ENCODE measurements around the gene UXT.
"Not testable (repeated sequence)": the region's sequence is repeated elsewhere in the genome, so short reads cannot be mapped to it uniquely, and the experiment has no call there.

The UXT gene, protein sequence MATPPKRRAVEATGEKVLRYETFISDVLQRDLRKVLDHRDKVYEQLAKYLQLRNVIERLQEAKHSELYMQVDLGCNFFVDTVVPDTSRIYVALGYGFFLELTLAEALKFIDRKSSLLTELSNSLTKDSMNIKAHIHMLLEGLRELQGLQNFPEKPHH

DNA sequence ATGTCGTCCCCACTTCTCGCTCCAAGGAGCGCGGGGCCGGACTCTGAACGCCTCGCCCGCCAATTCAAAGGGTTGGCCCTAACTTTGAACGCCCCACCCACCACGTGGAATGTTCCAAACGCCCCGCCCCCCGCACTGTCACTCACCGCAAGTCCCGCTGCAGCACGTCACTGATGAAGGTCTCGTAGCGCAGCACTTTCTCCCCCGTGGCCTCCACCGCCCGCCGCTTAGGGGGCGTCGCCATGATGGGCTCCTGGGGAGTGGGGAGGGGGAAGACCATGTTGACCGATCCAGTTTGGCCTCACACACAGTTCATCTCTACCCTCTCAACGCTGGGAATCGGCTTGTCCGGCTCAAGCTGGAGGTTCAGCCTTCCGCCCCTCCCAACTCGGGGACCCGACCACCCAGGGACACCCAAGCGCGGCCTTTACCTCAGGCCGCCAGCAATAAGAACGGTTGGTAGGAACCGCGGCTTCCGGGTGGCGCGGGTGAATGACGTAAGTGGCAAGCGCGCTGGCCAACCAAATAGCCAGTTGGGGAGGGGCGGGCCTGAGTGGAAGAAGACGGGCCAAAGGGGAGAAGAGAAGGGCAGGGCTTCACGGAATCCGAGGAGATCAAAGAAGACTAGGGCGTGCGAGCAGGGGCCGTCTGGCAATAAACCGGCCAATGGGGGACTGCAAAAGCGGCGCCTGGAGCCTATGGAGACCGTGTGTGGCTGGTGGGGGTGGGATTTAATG, at the start of gene UXT:
TSS of gene UXT (minus strand) at position 497 of the 737 bp plus-strand sequence. CDS start at position 244, 253 bp downstream.
- peak; percentile 90 to 92 for DNase-seq (ENCODE audit: low read depth in 2 of 2)

DNA sequence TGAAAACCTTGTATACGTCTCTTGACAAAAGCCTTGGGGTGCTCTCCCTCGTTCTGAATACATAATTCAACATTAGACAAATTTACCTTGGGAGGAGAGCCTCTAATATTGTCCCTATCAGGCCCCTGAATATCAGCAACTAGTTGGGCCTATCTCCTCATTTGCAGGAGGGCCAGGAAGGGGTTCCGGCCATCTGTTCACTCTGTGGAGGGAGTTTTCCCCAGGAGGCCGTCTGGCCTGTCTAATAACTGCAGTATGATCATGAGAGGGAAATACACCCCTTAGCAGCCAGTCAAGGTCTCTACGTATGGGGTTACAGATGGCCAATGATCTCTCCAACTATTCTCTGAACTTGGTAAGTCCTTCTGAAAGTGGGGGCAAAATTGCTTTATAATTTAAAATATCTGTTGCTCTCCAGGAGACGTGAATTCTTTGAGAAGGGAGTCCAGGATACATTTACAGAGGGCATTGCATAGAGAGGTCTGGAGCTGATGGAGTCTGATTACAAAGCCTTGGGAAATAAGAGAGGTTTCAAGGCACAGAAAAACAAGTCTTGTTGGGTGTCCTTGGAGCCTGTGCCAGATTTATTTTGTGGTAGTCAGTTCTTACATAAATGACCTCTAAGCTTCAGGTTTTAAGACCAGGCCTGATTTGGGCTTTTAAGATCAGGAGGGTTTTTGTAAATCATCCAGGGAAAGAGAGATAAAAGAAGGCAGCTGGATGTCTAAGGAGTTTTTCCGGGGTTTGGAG, 48.2 kb upstream of the UXT start:
- no peak for DNase-seq (ENCODE audit: low read depth in 2 of 2)

DNA sequence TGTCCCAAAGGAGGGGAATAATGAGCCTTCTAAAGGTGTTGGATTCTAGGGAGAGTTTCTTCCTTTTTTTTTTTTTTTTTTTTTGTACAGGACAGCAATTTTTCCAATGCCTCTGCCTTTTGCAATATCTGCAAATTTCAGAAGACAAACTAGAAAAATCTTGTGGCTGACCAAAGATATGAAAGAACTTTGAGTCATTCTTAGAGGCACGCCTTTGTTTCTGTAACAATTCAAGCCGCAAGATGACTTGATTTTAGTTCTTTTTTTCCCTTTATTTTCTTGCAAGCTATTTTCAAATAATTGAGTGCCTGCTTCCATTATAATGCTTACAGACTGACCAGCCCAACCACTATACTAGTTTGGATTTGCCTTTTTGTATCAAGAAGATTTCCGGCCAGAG, 47.6 kb upstream of the UXT start:
- DNase-seq (ENCODE audit: low read depth in 2 of 2): no peak

DNA sequence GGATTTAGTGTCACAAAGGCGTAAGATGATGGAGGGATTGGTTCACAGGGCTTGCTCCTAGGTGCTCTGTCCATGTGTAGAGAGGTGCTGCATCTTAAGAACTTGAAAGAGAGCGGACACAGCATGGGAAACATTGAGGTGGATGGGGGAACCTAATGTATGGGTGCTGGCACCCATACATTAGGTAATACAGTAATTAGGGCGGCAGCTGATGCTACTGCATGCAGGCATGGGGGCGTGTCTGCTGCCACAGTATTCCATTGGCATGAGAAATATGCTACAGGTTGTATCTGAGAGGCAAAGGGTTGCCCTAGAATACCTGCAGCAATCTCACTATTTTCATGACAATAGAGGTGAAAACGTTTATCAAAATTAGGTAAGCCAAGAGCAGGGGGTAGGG, 45.8 kb upstream of the UXT start:
- no peak for DNase-seq (ENCODE audit: low read depth in 2 of 2)

DNA sequence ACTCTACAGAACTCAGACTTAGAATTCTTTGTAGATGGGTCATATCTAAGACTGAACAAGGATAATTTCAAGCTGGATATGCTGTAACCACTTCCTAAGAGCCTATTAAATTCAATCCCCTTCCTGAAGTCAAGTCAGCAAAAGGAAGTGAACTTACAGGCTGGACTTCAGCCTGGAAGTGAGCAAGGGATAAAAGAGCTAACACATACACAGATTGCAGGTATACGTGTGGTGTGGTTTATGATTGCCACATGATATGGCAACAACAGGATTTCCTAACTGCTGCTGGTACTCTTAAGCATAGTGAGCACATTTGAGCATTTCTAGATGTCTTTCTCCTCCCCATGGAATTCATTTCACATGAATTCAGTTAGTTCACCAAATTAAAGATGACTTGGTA, 38.2 kb upstream of the UXT start:
- DNase-seq (ENCODE audit: low read depth in 2 of 2): no peak

DNA sequence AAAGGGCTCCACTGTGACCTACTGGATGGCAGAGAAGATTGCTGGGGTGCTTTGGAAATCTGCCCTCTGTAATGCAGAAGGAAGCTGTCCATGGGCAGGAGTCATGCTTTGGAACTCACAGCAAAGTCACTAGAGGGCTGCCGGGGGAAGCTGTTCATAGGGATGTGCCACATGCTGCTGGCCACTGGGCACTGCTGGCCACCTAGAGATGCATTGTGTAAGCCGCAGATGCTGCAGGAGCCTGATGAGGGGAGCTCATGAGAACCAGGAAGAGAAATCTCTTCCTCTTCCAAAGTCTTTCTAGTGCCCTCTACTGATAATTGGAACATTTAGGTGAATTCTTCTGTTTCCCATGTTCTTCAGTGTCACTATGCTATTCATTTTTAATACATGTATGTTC, 31.2 kb upstream of the UXT start:
- no peak for DNase-seq (ENCODE audit: low read depth in 2 of 2)

DNA sequence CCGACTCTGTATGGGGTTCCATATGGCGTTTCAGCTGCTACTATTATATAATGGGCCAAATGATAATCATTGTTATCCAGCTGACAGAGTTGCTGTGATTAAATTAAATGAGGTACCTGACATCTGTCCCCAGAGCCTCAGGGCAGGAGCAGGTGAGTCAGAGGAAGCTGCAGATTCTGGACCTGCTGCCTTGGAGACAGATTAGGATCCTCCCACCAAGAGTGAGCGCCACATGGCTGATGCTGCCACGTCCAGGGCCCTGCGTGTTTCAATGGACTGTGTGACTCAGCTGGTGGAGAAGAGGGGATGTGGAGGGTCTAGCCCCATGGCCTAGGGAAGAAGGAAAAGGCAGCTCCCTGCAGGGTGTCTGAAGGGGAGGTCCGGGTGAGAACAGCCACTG, 28.3 kb upstream of the UXT start:
- DNase-seq (ENCODE audit: low read depth in 2 of 2): no peak

DNA sequence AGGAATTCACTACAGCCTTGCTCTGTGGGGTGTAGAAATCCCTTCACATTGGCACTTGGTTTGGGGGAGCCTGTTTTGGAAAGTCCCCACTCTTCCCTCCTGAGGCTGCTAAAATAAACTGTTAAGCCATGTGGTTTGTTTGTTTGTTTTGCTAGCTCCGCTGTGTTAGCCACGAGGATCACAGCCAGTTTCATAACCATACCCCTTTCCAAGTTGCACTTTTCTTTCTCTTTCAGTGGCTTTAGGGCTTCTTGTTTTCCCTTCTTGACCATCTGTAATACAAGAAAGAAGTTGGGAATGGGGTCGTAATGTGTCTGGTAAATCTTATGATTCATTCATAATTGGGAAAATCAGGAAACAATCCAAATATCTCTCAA, 24.8 kb upstream of the UXT start:
- DNase-seq (ENCODE audit: low read depth in 2 of 2): no peak

DNA sequence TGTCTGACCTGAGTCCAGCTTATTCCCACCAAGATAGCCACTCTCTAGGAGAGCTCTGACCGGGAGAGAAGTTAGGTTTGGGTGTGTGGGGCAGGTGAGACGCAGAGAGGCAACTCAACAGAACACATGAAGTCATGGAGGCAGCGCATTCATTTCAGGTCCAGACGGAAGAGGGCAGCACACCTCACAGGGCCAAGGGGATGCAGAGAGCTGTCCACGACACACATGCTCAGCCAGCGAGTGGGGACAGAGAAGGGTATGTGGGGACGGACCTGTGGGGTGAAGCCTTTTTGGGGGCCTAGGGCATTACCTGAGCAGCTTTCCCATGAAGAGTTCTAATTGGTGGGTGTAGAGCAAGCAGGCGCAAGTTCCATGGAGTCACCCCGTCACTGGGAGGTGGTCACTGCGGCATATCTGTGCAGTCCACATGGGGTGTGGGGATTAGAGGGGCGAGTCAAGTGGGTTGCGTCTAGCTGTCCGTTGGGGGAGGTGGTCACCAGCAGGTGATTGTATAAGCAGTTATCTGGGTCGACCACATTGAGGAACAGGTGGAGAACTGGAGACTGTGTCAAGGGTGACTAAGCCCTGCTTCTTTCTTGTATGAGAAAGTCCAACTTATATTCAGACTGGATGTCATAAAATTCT, 24.3 kb upstream of the UXT start:
- DNase-seq (ENCODE audit: low read depth in 2 of 2): no peak

DNA sequence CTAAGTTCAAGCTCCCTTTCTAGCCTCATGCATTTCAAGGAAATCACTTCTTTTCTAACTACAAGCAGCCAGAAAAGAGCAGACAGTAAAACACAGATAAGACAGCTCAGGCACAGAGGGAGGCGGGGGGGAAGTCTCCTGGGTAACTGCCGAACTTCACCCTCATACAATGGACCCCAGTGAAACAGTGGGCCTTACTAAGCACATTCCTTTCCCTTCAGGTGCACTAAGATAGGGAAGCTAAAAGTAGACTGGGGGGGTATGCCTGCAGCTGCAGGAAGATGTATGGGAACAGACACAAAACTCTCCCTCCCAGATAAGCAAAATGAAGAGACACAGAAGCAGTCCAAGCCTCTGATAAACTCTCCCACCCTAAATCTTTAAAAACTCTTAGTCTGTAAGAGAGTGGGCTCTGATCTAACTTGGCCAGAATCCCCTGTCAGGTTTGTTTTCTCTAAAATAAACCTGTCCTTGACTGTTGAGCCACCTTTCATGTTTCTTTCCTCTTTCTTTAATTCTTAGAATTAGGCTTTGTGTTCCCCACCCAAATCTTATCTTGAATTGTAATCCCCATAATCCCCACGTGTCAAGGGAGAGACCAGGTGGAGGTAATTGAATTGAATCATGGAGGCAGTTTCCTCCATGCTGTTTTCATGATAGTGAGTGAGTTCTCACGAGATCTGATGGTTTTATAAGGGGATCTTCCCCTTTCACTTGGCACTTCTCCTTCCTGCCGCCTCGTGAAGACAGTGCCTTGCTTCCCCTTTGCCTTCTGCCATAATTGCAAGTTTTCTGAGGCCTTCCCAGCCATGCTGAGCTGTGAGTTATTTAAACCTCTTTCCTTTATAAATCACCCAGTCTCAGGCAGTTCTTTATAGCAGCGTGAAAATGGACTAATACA, 17.2 kb upstream of the UXT start:
- DNase-seq (ENCODE audit: low read depth in 2 of 2): not testable (repeated sequence)

DNA sequence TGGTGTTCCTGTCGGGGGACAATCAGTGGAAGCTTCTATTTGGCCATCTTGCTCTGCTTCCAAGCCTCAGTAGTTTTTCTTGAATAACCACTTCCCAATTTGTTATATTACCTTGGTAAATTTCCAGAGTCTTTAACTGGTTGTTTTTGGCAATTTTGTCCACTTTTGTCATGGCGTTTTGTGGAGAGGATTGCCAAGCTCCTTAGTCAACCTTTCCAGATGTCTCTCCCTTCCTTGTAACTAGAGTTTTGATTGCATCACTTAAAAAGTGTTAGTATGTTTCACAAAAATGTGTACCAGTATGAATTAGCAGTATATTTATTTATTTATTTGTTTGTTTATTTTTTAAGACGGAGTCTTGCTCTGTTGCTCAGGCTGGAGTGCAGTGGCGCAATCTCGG, 15.8 kb upstream of the UXT start:
- DNase-seq (ENCODE audit: low read depth in 2 of 2): no peak

DNA sequence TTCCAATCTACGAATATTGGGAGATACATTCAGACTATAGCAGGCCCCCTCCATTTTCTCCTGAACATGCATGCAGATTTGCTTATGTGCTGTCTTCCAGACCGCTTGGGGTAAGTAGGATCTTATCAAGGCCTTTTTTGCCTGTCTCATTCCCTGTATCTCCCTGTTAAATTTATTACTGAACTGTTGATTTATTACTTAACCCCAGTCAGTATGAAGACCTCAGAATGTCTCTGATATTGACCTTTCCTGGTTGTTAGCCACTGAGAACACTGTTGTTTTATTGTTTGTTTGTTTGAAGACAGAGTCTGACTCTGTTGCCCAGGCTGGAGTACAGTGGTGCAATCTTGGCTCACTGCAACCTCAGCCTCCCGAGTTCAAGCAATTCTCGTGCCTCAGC, 6.8 kb upstream of the UXT start:
- not testable (repeated sequence) for DNase-seq (ENCODE audit: low read depth in 2 of 2)

DNA sequence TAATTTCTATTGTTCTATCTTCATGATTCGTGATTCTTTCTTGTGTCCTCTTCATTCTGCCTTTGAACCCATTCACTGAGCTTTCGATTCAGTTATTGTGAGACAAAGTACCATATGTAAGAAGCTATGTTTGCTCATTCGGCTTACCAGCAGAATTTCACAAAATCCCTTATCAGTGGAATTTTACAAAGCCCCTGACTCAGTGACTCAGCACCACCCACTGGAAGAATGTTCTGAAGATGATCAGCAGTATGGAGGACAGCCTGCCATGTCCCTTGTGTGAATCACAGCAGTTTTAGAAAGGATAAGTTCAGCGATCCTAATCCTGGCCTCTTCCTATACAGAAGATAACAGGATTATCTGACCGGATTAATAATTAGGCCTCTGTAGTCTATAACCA, 5.8 kb upstream of the UXT start:
- no peak for DNase-seq (ENCODE audit: low read depth in 2 of 2)

DNA sequence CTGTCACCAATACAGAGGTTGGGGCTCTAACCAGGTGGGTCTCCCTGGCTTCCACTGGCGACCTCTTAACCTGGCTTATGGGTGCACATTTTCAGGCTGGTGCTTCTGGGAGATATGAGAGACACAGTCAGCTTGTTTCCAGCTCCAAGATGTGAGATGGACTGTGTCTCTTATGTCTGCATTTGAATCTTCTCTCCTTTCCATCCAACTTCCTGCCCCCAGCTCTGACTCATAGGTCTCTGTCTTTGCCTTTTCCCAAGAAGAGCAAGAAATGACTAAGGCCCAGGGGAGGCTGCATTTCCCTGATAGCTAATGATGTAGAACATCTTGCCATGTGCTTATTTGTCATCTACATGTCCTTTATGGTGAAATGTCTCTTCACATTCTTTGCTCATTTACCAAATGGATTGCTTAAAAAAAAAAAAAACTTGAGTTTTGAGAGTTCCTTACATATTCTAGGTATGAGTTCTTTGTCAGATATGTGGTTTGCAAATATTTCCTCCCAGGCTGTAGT, 3.2 kb upstream of the UXT start:
- peak; percentile 51 to 57 for DNase-seq (ENCODE audit: low read depth in 2 of 2)

DNA sequence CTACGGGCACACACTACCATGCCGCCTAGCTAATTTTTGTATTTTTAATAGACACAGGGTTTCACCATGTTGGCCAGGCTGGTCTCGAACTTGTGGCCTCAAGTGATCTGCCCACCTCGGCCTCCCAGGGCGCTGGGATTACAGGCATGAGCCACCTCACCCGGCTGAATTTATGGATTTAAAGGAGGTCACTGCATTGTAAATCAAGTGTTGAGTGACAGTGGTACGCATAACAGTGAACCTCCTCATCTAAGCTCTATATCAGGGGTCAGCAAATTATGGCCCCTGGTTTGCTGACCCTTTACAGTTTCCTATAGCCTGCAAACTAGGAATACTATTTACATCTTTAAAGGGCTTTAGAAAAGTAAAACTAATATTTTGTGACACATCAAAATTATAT, 2.6 kb upstream of the UXT start:
- no peak for DNase-seq (ENCODE audit: low read depth in 2 of 2)

DNA sequence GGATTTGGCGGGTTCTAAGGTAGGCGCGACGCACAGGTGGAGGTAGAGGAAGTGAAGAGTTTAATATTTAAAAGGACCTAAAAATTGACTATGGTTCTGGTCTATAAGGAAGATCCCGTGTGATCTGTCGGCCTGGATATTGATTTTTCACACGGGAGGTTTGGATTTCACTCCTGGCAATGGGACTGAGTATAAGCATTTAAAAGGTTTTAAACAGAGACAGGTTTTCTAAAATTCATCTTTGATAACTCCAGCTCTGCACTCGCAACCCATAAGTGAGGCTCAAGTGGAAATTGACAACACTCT, 394 bp upstream of the UXT start:
- DNase-seq (ENCODE audit: low read depth in 2 of 2): no peak

DNA sequence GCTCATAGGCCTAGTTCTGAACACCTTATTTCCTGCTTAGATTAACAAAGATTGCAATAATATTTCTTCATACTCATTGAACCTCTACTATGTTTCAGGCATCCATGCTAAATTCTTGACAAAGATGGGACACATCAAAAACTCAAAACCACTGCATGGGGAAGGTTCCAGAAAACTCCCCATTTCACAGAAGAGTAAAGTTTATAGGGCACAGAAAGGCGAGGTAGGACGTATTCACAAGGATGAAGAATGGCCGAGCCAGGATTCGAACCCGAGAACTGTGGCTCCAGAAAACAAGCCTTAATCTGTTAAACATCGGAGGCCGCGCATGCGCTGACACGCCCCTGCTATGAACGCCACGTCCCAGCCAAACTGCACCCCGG, 688 bp downstream of the UXT start:
- no peak for DNase-seq (ENCODE audit: low read depth in 2 of 2)

DNA sequence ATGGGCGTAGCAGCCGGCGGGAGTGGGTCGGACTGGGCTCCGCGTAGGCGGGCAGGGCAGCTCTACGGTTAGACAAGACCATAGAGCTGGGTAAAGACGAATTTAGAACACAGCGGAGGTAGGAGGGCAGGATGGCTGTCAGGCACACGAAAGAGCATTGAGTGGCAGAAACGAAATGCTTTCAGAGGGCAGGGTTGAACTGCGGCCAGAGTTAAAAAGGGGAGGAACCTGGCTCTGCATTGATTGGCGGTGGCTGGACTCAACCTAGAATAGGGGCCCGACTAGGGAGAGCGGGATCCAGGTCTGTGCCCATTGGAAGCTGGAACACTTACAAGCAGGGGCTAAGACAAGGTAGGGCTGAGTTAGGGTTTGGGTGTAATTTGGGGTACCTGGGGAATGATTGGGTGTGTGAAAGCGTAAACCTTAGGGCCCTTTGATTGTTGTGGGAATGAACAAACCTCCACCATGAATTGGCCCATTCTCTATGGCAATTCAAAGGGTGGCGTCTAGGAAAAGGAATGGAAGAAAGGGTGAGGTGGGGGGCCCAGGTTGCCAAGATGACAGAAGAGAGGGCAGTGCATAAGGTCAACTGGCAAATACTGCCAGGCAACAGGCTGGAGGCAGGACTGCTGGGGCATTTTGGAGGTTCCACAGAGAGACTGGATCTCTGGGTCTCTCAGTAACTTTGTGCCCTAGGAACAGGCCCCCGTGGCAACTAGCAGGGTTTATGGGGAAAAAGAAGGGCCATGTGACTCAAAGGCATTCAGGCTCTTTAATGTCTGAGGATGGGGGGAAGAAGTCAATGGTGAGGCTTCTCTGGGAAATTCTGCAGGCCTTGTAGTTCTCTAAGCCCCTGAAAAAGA, 7.7 kb downstream of the UXT start:
- DNase-seq (ENCODE audit: low read depth in 2 of 2): no peak

DNA sequence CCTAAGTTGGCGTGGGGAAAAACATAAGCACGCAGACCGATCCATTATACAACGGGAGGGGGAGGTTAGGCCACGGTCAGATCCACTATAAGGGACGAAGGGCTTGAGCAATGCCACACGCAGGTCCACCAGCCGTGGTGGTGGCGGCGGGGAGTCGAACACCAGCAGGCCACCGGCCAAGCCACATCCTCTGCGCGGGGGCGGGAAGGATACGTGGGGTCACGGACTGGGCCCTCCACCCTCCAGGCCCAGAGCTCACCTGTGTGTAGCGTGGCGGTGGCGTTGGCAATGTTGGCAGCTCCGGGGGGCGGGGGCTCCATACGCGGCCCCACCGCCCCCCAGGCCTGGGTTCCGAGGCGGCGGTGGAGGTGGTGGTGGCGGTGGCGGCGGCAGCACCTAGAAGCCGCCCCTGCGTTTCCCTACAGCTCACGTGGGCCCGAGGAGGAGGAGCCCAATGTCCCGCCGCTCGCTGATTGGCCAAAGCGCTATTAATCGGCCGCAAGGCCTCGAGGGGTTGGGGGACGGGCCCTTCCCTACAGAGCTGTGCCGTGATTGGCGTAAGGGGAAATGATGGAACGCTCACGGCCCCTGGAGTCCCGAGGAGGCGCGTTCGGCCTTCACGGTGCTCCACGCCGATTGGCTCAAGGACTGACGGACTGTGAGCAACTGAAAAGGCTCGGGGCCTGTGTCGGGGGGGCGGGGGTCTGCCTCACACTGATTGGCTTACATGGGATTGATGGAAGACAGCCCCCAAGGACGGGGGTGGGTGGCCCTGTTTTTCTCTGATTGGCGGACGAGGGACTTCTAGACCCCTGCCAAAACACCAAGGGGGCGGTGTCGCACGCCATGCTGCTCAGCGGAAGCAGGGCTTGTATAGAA, 8.6 kb downstream of the UXT start, which contains the start of gene ELK1:
TSS of gene ELK1 (minus strand) at position 400 of the 879 bp plus-strand sequence. CDS start 9,122 bp downstream, outside the sequence.
- peak; percentile 81 to 83 for DNase-seq (ENCODE audit: low read depth in 2 of 2)

DNA sequence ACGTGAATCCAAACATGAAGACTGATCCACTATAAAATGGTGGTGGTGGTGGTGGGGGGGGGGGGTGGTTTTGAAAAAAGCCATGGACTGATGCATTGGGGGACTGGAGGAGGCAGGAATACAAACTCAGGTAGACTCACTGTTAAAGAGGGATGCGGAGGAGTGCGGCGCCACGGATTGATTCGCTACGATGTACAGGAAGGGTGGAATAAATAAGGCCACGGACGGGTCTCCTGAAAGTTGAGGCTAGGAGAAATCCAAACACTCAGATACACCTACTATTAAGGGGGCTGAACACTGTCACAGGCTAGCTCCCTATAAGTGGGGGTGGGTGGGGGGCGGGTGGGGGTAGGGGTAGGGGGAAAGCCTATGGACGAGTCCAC, 9.2 kb downstream of the UXT start:
- DNase-seq (ENCODE audit: low read depth in 2 of 2): no peak
